ENCODE data around the gene ATP6V0D1.
A peak's percentile ranks its signal among the peaks of the same experiment; 100 is the strongest.

Gene ATP6V0D1

DNA sequence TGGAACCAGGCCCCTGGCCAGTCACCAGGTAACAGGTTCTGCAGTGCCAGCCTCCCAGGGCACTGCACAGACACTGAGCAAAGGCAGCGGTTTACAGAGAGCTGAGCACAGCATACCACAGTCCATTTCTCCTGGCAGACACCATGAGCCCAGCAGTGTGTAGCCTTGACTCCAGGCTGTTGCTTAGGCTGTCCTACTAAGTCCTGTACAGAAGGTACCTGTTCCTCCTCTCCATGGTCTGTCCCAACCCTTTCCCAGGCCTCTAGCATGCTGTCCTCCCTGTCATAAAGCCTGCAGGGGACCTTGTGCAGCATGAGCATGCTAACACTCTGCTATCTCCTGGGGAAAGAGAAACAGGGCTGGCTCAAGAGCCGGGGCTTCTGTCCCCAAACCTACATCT, 20.0 kb downstream of the ATP6V0D1 start:
- no peak for DNase-seq

GRCh38 chr16:67460168-67460567, 20.8 kb downstream of the ATP6V0D1 start:
- DNase-seq: no peak

GRCh38 chr16:67459861-67460150, 21.2 kb downstream of the ATP6V0D1 start:
- no peak for DNase-seq

GRCh38 chr16:67459066-67459860, 21.7 kb downstream of the ATP6V0D1 start:
- no peak for DNase-seq

DNA sequence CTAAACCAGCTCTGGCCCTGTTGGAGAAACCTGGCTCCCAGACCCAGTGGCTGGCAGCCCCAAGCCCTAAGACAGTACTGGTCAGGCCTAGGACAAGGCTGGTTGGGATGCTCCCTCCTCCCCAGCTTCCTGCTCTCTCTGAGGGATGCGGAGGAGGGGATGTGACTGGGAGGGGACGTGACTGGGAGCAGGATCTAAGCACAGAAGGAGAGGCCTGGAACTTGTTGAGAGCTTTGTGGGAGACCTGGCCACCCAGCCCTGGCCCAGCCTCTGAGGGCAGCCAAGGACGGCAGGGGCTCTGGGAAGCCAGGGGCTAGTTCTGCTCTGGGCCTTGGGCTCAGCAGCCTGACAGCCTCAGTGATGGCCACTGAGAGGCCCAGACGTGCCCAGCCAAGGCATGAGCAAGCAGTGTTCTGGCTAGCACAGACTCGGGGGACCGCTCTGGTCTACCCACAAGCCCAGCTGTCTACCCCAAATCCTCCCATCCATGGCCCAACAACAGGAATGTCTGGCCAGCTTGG, 22.8 kb downstream of the ATP6V0D1 start:
- DNase-seq: no peak

- DNase-seq: no peak
Measured at GRCh38 chr16:67457611-67458010, 23.3 kb downstream of the ATP6V0D1 start.

DNA sequence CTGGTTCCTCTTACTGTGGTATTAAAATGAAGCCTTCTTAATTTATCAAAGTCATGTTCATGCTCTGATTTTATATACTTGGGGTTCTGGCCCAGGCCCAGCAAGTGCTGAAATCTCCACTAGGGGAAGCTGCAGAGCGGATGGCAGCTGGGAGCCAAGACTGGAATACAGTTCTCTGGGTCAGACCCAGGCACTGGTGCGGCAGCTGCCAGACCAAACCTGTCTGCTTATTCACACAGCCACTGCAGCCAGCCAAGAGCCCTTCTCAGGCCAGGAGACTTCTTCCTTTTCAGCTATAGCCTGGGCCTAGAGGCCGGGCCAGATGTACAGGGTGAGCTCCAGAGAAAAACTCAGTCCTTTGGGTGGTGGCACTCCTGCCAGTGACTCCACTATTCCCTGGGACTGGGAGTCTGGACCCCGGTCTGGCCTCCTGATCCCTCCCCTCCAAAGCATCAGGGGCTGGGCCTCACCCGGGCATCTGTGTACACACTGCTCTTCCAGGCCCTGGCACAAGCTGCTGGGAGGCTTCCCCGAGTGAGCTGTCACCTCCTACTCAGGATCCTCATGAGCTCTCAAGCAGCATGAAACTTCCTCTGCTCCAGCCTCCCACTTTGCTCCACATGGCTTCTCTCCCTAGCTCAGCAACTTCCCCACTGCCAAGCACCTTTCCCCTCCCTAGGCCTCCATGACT, 24.4 kb downstream of the ATP6V0D1 start:
- DNase-seq: no peak

- DNase-seq: no peak
Measured at GRCh38 chr16:67454852-67455251, 26.1 kb downstream of the ATP6V0D1 start.

- DNase-seq: no peak
Measured at GRCh38 chr16:67454104-67454503, 26.9 kb downstream of the ATP6V0D1 start.

DNA sequence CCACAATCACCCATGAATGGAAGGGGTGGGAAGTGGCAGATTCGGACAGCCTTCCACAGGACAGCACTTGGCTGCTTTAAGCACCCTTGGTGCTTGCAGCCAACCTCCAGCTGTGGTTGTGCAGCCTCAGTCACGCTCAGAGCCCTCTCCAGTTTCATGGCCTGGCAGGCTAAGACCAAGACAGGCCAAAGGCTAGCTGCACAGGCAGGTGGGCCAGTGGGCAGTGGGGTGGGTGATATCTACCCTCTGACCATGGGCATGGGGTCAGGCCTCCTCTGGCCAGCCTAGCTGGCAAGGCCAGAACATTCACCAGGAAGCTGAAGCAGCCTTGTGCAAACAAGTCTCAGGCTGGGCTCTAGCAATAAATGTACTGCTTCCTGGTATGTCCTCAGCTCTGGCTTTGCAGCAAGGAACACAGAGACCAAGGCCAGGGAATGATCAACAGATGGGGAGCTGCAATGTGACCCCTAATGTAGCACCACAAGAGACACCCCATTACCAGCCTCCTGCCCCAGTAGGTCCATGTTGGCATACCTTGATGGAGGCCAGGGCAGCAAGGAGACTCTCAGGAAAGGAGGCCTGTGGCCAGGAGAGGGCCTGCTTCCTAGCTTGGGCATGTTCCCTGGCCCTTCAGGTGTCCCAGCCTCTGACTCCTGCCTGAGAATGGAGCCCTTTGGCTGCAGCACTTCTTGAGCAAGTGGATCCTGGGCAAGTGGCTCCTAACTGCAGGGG, 29.1 kb downstream of the ATP6V0D1 start:
- no peak for DNase-seq

- no peak for DNase-seq
Measured at GRCh38 chr16:67451061-67451703, 29.8 kb downstream of the ATP6V0D1 start.

GRCh38 chr16:67449739-67450138, 31.2 kb downstream of the ATP6V0D1 start:
- DNase-seq: no peak

DNA sequence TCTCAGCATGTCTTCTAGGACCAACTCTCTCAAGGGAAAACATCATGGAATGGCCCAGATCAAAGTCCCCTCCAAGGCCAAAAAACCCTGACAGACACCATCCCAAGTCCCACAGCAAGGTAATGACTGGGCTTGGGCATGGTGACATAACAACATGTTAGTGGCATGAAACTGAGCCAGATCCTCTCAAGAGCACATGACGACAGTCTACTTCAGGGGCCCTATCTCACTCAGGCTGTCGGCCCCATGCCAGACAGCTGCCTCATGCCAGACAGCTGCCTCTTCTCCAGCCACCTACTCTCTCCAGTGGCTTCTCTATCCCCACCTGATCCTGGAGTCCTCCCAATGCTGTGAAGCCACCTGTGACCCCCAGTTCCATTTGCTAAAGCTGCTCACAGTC, 31.6 kb downstream of the ATP6V0D1 start:
- no peak for DNase-seq

DNA sequence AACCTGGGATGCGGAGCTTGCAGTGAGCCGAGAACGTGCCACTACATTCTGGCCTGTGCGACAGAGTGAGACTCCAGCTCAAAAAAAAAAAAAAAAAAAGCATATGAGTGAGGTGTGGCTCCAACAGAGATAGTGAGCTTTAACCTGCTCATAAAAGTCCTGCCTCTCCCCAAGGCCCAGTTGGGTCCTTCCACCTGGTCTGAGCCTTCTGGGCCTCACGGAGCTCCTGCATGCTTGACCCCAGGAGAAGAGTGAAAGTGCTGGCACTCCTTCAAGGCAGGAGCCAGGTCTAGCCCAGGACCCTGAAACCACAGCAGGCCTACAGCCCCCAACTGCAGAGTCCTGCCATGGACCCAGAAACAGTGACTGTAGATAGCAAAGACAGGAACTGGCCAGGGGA, 32.4 kb downstream of the ATP6V0D1 start:
- no peak for DNase-seq

DNA sequence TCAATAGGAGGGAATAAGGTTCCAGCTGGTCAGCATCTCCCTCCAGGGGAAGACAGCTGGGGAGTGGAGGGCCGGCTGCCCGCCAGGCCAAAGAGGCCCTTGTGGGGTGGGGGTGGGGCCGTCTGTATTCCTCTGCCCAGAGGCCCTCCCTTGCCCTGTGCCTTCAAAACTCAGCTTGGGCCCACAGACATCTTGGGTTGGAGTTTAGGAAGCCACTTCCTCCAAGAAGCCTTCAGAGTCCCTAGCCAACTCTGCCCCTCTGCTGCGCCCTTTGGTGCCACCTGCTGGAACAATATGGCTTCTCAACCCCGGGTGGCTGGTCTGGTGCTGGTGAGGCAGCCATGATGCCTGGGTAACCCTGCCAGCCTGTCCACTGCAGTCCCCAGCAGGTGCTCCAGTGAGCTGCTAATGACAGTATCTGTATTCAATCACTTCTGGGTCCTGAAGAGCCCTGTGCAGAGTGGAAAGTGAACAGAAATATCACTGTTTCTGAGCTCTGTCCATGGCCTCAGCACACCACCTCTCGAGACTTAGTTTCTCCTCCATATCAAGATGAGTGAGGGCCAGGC, 33.4 kb downstream of the ATP6V0D1 start:
- peak; percentile 60 for DNase-seq

- DNase-seq: no peak
Measured at GRCh38 chr16:67446968-67447507, 33.9 kb downstream of the ATP6V0D1 start.

- no peak for DNase-seq
Measured at GRCh38 chr16:67445913-67446907, 34.7 kb downstream of the ATP6V0D1 start.

- DNase-seq: no peak
Measured at GRCh38 chr16:67445441-67445912, 35.5 kb downstream of the ATP6V0D1 start.

DNA sequence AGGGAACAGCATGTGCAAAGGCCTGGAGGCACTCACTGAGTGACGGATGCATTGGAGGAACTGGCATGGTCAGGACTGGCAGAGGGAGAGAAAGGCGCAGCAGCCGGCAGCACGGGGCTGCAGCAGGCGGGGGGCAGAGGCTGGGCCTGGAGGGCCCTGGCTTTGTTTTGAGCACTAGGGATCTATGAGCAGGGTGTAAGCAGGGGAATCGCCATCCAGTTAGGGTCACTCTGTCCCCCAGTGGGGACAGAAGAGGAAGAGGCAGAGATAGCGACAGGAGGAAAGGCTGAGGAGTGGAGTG, 35.9 kb downstream of the ATP6V0D1 start:
- DNase-seq: no peak

GRCh38 chr16:67444259-67445125, 36.5 kb downstream of the ATP6V0D1 start:
- no peak for DNase-seq

Measured in stimulated activated naive CD4-positive, alpha-beta T cell treated with Interleukin-2 at 50 U/mL for 16 hours (primary cell).